Activated T-helper 1 cell treated with anti-CD3 and anti-CD28 coated beads, Interleukin-12 subunit alpha, Interleukin-12 subunit beta, Interleukin-2, Interleukin-4 antibody, amounts not matched to agents 30 ng/mL and 10 ng/mL and 1 ng/mL, durations not matched to agents 14 hours and 24 hours and 36 hours (primary cell): ENCODE data around the gene NHLH1. TPM values are rescaled to one million over a fixed set of nuclear protein-coding genes. Genes with fewer than 3 reads are reported as not detected.

Experiments used
- DNase-seq: peaks from one replicate; pipeline ENCODE4 v3.0.0; 2021; ENCODE audit warnings: low spot score
- H3K27ac Mint-ChIP-seq: one replicate; pipeline ENCODE4 v1.8.0; 2021; ENCODE audit warnings: mild to moderate bottlenecking, mixed read lengths
- H3K27me3 Mint-ChIP-seq: one replicate; pipeline ENCODE4 v1.8.0; 2022; ENCODE audit warnings: mild to moderate bottlenecking, moderate library complexity, mixed read lengths; ENCODE audit not compliant: insufficient read depth
- H3K36me3 Mint-ChIP-seq: one replicate; pipeline ENCODE4 v1.8.0; 2021; ENCODE audit warnings: low read depth, mixed read lengths
- H3K4me1 Mint-ChIP-seq: one replicate; pipeline ENCODE4 v1.8.0; 2021; ENCODE audit warnings: low read depth, mixed read lengths
- H3K4me3 Mint-ChIP-seq: one replicate; pipeline ENCODE4 v1.8.0; 2021; ENCODE audit warnings: mild to moderate bottlenecking, moderate library complexity, mixed read lengths
- H3K9me3 Mint-ChIP-seq: one replicate; pipeline ENCODE4 v1.8.0; 2021; ENCODE audit warnings: mixed read lengths
- intact Hi-C: fragments of 100-400 bp; cut with micrococcal nuclease; formaldehyde crosslinking; loops from one replicate; pipeline ENCODE4 v1.15.1; 2024
- total RNA-seq: library from RNA; stranded (reverse); gene quantifications from 2 replicates; pipeline ENCODE4 v1.2.3, GENCODE V29; 2022

NHLH1 gene
- total RNA-seq, 1 donor from 2014 or later, result 0.52 TPM

DNA sequence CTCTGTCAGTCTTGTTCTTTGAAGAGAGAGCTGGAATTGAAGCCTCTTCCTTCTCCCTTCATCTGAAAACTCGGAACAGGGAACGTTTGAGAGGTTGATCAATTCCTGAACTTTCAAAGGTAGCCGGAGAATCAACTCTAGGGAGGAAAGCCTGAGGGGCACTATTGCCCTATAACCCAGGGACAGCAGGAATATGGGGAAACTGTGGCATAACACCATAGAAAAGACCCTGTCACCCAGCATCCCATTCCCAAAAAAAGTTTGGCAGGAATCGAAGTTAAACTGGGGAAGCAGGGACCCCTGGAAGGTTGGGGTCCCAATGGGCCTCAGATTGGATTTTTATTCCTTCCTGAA lies 5.1 kb upstream of the NHLH1 start:
- peaks cover 26% of the 10 kb centered on the region for H3K36me3 Mint-ChIP-seq
- H3K4me3 Mint-ChIP-seq, result no peak overlapping the region
- H3K27ac Mint-ChIP-seq, result no peak overlapping the region
- DNase-seq, result no peak
- intact Hi-C loops, result no loop called here
- no peaks in the 10 kb centered on the region for H3K4me1 Mint-ChIP-seq
- H3K9me3 Mint-ChIP-seq, result no peaks in the 10 kb centered on the region
- no peaks in the 10 kb centered on the region for H3K27me3 Mint-ChIP-seq

DNA sequence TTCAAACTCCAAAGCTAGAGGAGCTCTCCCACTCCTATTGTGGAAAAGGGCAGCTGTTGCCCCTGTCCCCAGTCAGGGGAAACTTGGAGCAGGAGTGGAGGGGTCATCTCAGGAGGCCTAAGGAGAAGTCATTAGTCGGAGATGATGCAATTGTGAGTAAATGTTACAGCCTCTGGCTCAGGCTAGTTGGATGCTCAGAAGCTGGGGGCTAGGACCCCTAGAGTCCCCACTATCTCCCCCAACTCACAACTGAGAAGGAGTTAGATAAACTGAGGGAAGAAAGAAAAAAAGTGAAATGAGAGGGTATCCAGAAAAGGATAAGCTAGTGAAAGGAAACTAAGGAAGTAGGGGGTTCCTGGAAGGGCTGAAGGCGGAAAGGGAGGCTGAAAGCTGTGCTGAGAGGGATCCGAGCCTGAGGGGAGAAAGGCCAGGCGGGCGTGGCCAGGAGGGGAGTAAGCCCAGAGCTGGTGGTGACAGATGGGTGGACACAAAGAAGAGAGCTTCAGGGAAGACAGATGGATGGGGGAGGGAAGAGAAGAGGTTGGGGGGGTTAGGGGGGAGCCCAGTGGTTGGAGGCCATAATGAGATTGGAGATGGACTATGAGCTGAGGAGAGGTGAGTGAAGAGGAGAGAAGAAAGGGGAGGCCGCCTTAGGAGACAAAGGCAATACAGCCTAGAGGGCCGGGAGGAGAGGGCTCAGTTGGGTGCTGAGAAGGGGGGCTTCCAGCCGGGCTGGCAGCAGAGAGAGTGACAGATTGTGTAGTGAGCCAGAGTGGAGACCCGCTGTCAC lies 4.5 kb upstream of the NHLH1 start:
- intact Hi-C loops, result no loop called here
- peak overlapping the region; percentile 24 for H3K27ac Mint-ChIP-seq
- H3K4me1 Mint-ChIP-seq, result no peaks in the 10 kb centered on the region
- DNase-seq, result no peak
- no peak overlapping the region for H3K4me3 Mint-ChIP-seq
- H3K9me3 Mint-ChIP-seq, result no peaks in the 10 kb centered on the region
- H3K36me3 Mint-ChIP-seq, result peaks cover 22% of the 10 kb centered on the region
- H3K27me3 Mint-ChIP-seq, result no peaks in the 10 kb centered on the region

DNA sequence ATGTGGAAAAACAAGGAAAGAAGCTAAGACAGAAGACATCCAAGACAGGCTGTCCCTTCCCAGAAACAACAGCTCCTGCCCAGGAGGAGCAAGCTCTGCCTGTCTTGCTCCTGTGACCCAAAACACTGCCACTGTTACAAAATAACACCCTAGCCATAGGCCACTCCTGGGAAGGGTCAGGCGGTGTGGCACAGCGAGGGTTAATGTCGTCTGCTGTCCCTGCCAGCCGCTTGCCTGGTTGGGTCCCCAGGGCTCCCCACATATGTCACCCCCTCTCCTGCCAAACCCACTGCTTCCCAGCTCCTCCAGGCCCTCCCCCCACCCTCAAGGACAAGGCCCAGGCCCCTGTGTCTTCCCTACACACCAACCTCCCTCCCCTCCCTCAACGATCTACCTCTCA lies 3.9 kb upstream of the NHLH1 start:
- Mint-ChIP-seq H3K36me3 (peaks cover 21% of the 10 kb centered on the region), H3K4me1 (no peaks in the 10 kb centered on the region), H3K27me3 (peaks cover 2% of the 10 kb centered on the region), H3K4me3 (no peak overlapping the region), H3K9me3 (no peaks in the 10 kb centered on the region), H3K27ac (no peak overlapping the region)
- DNase-seq, result no peak
- intact Hi-C loops, result no loop called here

DNA sequence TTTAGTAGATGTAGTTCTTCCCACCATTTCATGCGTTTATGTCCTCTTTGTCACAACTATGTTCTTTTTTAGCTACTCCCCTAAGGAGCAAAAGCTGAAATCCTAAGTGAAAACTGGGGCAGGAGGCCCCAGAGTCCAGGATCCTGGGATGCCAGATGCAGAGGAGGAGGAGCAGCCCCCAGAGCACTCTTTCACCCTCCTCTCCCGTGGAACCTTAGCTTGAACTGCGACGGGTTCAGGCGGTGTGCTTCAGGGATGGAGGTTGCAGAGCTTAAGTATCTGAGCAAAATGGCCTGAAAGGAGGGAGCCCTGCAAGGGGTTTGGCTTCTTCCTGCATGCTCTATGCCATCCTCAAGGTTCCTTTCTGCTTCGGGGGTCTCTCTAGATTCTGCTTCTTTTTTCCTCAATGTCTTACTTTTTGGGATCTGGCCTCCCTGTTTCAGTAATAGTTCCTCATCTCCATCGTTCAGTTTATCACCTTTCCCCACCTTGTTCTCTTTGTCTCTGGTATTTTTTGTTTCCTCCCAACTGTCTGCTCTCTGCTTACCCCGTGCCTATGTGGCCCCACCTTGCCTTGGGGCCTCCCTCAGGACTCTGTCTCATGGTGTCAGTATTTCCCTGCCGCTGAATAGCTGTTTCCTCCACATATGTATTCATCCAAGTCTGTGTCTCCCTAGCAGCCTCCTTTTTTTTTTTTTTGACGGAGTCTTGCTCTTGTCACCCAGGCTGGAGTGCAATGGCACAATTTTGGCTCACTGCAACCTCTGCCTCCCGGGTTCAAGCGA lies 2.7 kb upstream of the NHLH1 start:
- intact Hi-C loops, result no loop called here
- DNase-seq, result no peak
- Mint-ChIP-seq H3K4me1 (no peaks in the 10 kb centered on the region), H3K36me3 (peaks cover 12% of the 10 kb centered on the region), H3K9me3 (no peaks in the 10 kb centered on the region), H3K27ac (no peak overlapping the region), H3K4me3 (no peak overlapping the region), H3K27me3 (peaks cover 4% of the 10 kb centered on the region)

DNA sequence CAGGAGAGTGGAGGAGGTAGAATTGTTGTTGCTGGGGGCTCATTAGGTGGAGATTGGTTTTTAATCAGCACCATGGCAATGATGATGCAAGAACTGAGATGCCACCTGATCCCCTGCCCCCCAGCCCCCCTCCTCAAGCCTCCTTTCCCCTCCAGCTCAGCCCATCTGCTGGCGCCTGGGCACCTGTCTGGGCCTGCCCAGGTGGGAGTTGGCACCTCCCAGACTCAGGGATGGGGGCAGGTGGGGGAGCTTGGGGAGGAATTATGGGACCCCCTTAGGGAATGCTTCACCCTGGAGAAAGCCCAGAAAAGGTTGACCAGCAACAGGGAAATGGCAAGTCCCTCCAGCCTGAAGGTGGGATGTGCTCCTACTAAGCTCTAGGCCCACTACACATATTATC lies 1.5 kb upstream of the NHLH1 start:
- no peak for DNase-seq
- Mint-ChIP-seq H3K27me3 (peaks cover 4% of the 10 kb centered on the region), H3K4me1 (no peaks in the 10 kb centered on the region), H3K36me3 (peaks cover 7% of the 10 kb centered on the region), H3K27ac (no peak overlapping the region), H3K4me3 (no peak overlapping the region), H3K9me3 (no peaks in the 10 kb centered on the region)
- intact Hi-C loops, result no loop called here

DNA sequence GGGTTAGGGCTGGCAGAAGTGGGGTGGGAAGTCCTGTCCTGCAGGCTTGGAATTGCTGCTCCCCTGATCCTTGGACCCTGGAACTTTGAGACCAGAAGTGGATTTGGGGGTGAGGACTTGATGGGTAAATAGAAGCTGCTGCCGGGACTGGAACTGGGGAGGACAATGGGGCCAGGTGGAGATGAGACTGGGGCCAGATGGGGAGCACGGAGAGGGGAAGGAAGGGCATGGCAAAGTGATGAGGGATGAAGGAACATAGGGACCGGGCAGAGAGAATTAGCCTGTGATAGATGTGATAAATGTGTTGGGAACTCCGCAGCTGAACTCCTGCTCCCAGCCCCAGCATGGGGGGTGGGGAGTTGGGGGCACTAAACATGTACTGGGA lies 637 bp downstream of the NHLH1 start:
- intact Hi-C loops, result no loop called here
- Mint-ChIP-seq H3K27ac (no peak overlapping the region), H3K9me3 (no peaks in the 10 kb centered on the region), H3K27me3 (peaks cover 4% of the 10 kb centered on the region), H3K36me3 (no peaks in the 10 kb centered on the region), H3K4me1 (no peaks in the 10 kb centered on the region), H3K4me3 (no peak overlapping the region)
- no peak for DNase-seq

DNA sequence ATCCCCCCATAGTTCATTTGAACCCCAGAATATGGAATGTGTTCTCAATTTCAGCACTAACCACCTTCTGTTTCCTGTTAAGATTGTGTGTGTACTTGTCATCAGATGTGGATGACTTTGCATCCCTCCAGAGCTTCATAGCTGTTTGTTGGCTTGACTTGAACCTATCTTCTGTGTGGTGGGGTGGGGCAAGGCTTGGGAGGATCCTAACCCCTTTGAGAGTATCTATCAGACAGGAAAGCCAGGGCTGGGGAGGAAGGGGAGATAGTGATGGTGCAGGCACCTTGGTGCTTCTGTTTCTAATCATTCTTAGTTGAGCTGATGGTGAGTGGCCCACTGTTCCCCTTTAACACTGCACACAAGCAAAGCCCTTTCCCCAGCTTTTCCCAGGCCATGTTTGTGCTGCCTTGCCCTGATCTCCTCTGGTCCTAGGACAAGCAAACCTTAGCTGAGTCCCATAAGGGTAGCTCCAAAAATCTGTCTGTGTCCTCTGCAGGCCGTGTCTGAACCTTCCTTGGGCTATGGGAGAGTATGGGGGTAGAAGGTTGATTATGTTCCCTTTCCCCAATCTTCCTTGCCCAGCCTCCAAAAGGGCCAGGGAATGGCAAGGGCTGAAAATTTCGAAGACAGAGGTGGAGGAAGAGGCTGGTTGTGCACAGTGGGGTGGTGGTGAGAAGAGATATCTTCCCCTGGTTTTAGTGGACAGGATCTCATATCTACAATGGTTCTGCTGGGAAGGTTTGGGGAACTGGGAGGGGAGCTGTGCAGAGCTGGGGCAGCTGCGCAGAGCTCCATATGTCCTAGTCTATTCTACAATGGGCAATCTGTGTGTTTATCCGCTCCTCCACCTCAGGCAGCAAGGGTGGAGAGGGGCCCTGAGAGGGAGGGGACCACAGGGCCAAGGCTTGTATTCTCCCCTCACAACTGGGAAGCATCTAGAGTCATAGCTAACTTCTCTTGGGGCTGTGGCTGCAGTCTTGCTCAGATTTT lies 1.4 kb downstream of the NHLH1 start:
- intact Hi-C loops, result no loop called here
- Mint-ChIP-seq H3K27me3 (peaks cover 4% of the 10 kb centered on the region), H3K4me3 (no peak overlapping the region), H3K4me1 (no peaks in the 10 kb centered on the region), H3K36me3 (no peaks in the 10 kb centered on the region), H3K9me3 (no peaks in the 10 kb centered on the region), H3K27ac (no peak overlapping the region)
- DNase-seq, result no peak

DNA sequence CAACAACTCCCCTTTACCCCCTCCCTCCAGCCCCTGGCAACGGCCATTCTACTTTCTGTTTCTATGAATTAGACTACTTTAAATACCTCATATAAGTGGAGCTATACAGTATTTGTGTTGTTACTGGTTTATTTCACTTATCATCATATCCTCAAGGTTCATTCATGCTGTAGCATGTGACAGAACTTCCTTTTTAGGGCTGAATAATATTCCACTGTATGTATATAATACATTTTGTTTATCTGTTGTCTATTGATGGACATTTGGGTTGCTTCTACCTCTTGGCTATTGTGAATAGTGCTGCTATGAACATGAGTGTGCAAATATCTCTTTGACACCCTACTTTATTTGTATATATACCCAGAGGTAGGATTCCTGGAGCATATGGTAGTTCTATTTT lies 2.2 kb downstream of the NHLH1 start:
- Mint-ChIP-seq H3K27ac (no peak overlapping the region), H3K9me3 (no peaks in the 10 kb centered on the region), H3K36me3 (no peaks in the 10 kb centered on the region), H3K4me3 (no peak overlapping the region), H3K4me1 (no peaks in the 10 kb centered on the region), H3K27me3 (peaks cover 4% of the 10 kb centered on the region)
- no peak for DNase-seq
- intact Hi-C loops, result no loop called here

DNA sequence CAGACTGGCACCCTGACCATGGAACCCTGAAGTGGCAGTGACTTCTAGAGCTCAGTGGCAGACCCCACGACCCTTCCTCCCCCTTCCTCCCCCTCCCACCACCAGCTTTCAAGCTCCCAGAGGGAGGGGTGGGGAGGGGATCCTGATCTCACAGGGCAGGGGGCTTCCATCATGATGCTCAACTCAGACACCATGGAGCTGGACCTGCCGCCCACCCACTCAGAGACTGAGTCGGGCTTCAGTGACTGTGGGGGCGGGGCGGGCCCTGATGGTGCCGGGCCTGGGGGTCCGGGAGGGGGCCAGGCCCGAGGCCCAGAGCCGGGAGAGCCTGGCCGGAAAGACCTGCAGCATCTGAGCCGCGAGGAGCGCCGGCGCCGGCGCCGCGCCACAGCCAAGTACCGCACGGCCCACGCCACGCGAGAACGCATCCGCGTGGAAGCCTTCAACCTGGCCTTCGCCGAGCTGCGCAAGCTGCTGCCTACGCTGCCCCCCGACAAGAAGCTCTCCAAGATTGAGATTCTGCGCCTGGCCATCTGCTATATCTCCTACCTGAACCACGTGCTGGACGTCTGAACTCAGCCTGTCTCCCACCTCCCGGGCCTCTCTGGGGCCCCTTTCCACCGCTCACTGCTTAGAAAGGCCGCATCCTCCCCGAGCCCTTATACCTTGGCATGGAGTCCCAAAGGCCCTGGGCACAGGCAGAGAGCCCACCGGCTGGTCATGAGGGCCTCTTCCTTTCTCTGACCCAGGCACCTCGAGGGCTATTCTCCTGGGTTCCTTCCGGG lies 3.9 kb downstream of the NHLH1 start:
- Mint-ChIP-seq H3K27ac (no peak overlapping the region), H3K27me3 (peaks cover 4% of the 10 kb centered on the region), H3K4me1 (peaks cover 5% of the 10 kb centered on the region), H3K4me3 (no peak overlapping the region), H3K9me3 (no peaks in the 10 kb centered on the region), H3K36me3 (no peaks in the 10 kb centered on the region)
- no peak for DNase-seq
- intact Hi-C loops, result loop anchor here (10.0 kb wide), 1 partner anchor 436 kb away; no protein-coding TSS in a partner anchor

DNA sequence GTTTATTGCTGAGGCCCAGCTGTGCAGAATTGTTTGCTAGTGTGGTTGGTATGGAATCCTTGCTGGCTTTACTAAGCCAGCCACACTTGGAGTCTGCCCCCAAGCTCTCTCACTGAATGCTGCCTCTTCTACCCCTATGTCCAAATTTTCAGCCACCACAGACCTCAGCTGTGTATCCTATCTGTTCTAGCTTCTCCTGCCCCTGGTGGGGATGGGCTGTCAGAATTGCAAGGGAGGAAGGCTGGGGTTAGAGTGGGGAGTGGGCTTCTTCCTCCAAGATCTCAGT lies 4.4 kb downstream of the NHLH1 start:
- Mint-ChIP-seq H3K4me3 (no peak overlapping the region), H3K36me3 (no peaks in the 10 kb centered on the region), H3K27ac (no peak overlapping the region), H3K4me1 (peaks cover 10% of the 10 kb centered on the region), H3K9me3 (no peaks in the 10 kb centered on the region), H3K27me3 (peaks cover 4% of the 10 kb centered on the region)
- intact Hi-C loops, result loop anchor here (10.0 kb wide), 1 partner anchor 436 kb away; no protein-coding TSS in a partner anchor
- no peak for DNase-seq

DNA sequence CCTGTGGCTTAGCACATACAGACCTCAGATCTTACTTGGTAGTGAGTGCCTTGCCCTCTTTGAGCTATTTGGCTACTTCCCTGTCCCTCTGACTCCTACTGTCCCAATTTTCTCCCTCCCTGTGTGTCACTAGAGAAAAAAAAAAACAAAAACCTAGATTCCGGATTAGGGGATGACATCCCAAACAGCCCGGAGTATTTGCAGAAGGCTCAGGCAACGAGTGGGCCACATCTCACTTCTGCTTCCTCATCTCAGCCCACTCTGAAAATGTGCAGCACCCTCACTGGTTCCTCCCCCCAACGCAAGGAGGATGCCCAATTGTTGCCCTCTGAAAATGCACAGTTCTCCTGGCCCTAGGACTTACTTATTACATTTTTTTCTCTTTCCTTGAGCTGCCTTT lies 4.9 kb downstream of the NHLH1 start:
- H3K4me3 Mint-ChIP-seq, result no peak overlapping the region
- no peaks in the 10 kb centered on the region for H3K9me3 Mint-ChIP-seq
- intact Hi-C loops, result loop anchor here (10.0 kb wide), 1 partner anchor 437 kb away; no protein-coding TSS in a partner anchor
- H3K36me3 Mint-ChIP-seq, result no peaks in the 10 kb centered on the region
- no peak for DNase-seq
- no peak overlapping the region for H3K27ac Mint-ChIP-seq
- H3K4me1 Mint-ChIP-seq, result peaks cover 13% of the 10 kb centered on the region
- H3K27me3 Mint-ChIP-seq, result peaks cover 4% of the 10 kb centered on the region

DNA sequence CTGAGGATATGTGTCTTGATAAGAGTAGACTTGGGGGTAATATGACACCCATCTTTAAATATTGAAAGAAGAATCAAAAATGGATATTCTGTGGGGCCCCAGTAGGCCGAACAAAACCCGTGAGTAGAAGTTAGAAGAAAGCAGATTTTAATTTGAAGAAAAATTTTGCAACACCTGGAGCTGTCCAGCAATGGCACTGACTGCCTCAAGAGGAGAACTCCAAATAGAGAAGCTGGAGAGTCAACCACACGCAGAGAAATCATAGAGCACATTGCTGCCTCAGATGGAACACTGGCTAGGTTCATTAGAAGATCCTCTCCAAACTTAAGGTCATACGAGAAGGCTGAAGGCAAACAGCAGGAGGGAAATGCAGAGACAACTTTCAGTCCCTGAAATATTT lies 6.8 kb downstream of the NHLH1 start:
- intact Hi-C loops, result loop anchor here (10.0 kb wide), 1 partner anchor 439 kb away; no protein-coding TSS in a partner anchor
- Mint-ChIP-seq H3K4me3 (no peak overlapping the region), H3K9me3 (no peaks in the 10 kb centered on the region), H3K27ac (no peak overlapping the region), H3K36me3 (no peaks in the 10 kb centered on the region), H3K27me3 (no peaks in the 10 kb centered on the region), H3K4me1 (peaks cover 13% of the 10 kb centered on the region)
- DNase-seq, result no peak
